Neutrophil (primary cell): Measurements from ENCODE around the gene ENAM.
A peak's percentile ranks its signal among the peaks of the same experiment; 100 is the strongest.
"Not testable (repeated sequence)": the region's sequence is repeated elsewhere in the genome, so short reads cannot be mapped to it uniquely, and the experiment has no call there.

Experiments used
- H3K27ac ChIP-seq: fragments of 200-600 bp; sonication (generic); 2 replicates; pipeline ENCODE4 v1.5.1; 2016; ENCODE audit warnings: mild to moderate bottlenecking, moderate library complexity
- H3K27me3 ChIP-seq: fragments of 200-600 bp; sonication (generic); 2 replicates; pipeline ENCODE4 v1.6.0; 2016; ENCODE audit warnings: mild to moderate bottlenecking
- H3K36me3 ChIP-seq: fragments of 200-600 bp; sonication (generic); 2 replicates; pipeline ENCODE4 v1.5.1; 2017
- H3K4me1 ChIP-seq, 2 experiments: fragments of 200-600 bp in 1 of 2; sonication (generic) in 1 of 2; 1 replicate in 1 of 2; 2 replicates in 1 of 2; pipeline versions ENCODE4 v1.5.1 to v1.6.1; 2013 to 2016; ENCODE audit warnings: low read depth in 1 of 2, low read length in 1 of 2, mild to moderate bottlenecking in 1 of 2, moderate library complexity in 1 of 2; ENCODE audit not compliant: control insufficient read depth in 1 of 2, insufficient read depth in 1 of 2
- H3K4me3 ChIP-seq, 2 experiments: fragments of 200-600 bp in 1 of 2; sonication (generic) in 1 of 2; 1 replicate in 1 of 2; 2 replicates in 1 of 2; pipeline ENCODE4 v1.5.1; 2013 to 2016; ENCODE audit warnings: low read depth in 1 of 2, low read length in 1 of 2, mild to moderate bottlenecking in 1 of 2, moderate library complexity in 1 of 2
- H3K9me3 ChIP-seq: fragments of 200-600 bp; sonication (generic); 2 replicates; pipeline ENCODE4 v1.5.1; 2016
- TF ChIP-seq, protein P1 (sequence below): fragments of 200-600 bp; sonication (generic); IDR thresholded peaks from 2 replicates; pipeline ENCODE4 v1.5.1; 2016; ENCODE audit warnings: antibody characterized with exemption

The ENAM gene

GRCh38 chr4:70681704-70682103, 53.2 kb downstream of the ENAM start:
- Histone ChIP-seq H3K4me1 (no peaks in the 10 kb centered on the region), H3K36me3 (no peaks in the 10 kb centered on the region), H3K27ac (no peak overlapping the region), H3K27me3 (no peaks in the 10 kb centered on the region), H3K4me3 (no peak overlapping the region), H3K9me3 (no peaks in the 10 kb centered on the region)
- TF ChIP-seq, protein P1, sequence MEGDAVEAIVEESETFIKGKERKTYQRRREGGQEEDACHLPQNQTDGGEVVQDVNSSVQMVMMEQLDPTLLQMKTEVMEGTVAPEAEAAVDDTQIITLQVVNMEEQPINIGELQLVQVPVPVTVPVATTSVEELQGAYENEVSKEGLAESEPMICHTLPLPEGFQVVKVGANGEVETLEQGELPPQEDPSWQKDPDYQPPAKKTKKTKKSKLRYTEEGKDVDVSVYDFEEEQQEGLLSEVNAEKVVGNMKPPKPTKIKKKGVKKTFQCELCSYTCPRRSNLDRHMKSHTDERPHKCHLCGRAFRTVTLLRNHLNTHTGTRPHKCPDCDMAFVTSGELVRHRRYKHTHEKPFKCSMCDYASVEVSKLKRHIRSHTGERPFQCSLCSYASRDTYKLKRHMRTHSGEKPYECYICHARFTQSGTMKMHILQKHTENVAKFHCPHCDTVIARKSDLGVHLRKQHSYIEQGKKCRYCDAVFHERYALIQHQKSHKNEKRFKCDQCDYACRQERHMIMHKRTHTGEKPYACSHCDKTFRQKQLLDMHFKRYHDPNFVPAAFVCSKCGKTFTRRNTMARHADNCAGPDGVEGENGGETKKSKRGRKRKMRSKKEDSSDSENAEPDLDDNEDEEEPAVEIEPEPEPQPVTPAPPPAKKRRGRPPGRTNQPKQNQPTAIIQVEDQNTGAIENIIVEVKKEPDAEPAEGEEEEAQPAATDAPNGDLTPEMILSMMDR: no peak

- not testable (repeated sequence) for H3K4me1 ChIP-seq, H3K4me3 ChIP-seq, H3K9me3 ChIP-seq, H3K27me3 ChIP-seq, H3K27ac ChIP-seq, H3K36me3 ChIP-seq
Observed at GRCh38 chr4:70682142-70682541, 53.6 kb downstream of the ENAM start.

- Histone ChIP-seq H3K27ac (peak overlapping the region; percentile 71), H3K36me3 (no peaks in the 10 kb centered on the region), H3K4me3 (peak overlapping the region; percentile 79 to 95), H3K27me3 (no peaks in the 10 kb centered on the region), H3K4me1 (peaks cover 9 to 12% of the 10 kb centered on the region in 2 experiments), H3K9me3 (no peaks in the 10 kb centered on the region)
- TF ChIP-seq, protein P1: no peak
Observed at GRCh38 chr4:70687392-70687791, 58.8 kb downstream of the ENAM start.

DNA sequence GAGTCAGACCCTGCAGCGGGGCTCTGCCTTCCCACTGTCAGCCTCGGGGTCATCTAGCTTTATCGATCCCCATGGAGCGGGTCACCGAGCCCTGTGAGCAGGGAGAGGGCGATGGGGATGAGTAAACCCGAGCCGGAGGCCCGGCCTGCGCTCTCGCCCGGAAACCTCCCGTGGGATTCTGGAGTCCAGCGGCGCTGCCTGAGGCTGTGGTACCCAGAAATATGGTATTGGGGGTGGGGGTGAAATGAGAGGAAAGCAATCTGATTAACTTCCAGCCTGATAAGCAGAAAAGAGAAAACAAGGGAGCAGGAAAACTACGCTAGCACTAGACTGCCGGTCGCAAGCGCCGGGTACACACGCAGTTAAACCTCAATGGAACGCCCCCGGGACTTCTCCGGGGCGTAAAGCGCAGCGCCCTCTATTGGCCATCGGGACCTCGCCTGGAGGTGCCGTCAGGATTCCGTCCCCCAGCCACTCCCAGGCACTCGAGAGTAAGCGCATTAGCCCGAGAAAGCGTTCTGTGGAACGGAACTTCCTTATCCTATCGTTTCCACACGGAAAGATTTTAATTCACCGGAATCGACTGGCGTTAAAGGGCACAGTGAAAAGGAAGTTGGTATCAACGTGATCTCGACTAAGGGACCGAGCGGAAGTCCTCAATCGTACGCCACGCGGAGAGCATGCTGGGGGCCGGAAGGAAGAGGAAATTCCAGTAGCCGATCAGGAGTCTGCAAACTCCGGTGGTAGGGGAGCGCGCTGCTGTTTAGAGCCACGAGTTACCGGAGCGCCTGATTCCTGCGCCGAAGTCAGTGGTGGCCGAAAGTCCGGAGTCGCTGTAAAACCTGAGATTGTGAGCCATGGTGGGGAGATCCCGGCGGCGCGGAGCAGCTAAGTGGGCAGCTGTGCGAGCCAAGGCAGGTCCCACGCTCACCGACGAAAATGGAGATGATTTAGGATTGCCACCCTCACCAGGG, 59.6 kb downstream of the ENAM start, which contains the start of gene UTP3:
UTP3 (plus strand) TSS at position 712 of the 974 bp plus-strand sequence; CDS start at position 858, 146 bp downstream.
- no peaks in the 10 kb centered on the region for H3K27me3 ChIP-seq
- peak within 1 kb of the TSS; percentile 79 to 95 for H3K4me3 ChIP-seq
- TF ChIP-seq, protein P1: peak; percentile 58
- no peaks in the 10 kb centered on the region for H3K36me3 ChIP-seq
- H3K9me3 ChIP-seq: no peaks in the 10 kb centered on the region
- H3K27ac ChIP-seq: peak within 1 kb of the TSS; percentile 71
- peaks cover 9 to 12% of the 10 kb centered on the region in 2 experiments for H3K4me1 ChIP-seq

DNA sequence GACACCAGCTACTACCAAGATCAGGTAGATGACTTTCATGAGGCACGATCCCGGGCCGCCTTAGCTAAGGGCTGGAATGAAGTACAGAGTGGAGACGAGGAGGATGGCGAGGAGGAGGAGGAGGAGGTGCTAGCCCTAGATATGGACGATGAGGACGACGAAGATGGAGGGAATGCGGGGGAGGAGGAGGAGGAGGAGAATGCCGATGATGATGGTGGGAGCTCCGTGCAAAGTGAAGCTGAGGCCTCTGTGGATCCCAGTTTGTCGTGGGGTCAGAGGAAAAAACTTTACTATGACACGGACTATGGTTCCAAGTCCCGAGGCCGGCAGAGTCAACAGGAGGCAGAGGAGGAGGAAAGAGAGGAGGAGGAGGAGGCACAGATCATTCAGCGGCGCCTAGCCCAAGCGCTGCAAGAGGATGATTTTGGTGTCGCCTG, 60.3 kb downstream of the ENAM start:
- TF ChIP-seq, protein P1: no peak
- H3K27ac ChIP-seq: peak overlapping the region; percentile 71
- H3K36me3 ChIP-seq: no peaks in the 10 kb centered on the region
- peaks cover 9 to 12% of the 10 kb centered on the region in 2 experiments for H3K4me1 ChIP-seq
- H3K27me3 ChIP-seq: no peaks in the 10 kb centered on the region
- H3K4me3 ChIP-seq: peak overlapping the region; percentile 79 to 95
- H3K9me3 ChIP-seq: no peaks in the 10 kb centered on the region

GRCh38 chr4:70691661-70692060, 63.1 kb downstream of the ENAM start:
- Histone ChIP-seq H3K27me3 (no peaks in the 10 kb centered on the region), H3K4me1 (peaks cover 9 to 12% of the 10 kb centered on the region in 2 experiments), H3K4me3 (no peak overlapping the region), H3K36me3 (no peaks in the 10 kb centered on the region), H3K27ac (no peak overlapping the region), H3K9me3 (no peaks in the 10 kb centered on the region)
- TF ChIP-seq, protein P1: no peak

DNA sequence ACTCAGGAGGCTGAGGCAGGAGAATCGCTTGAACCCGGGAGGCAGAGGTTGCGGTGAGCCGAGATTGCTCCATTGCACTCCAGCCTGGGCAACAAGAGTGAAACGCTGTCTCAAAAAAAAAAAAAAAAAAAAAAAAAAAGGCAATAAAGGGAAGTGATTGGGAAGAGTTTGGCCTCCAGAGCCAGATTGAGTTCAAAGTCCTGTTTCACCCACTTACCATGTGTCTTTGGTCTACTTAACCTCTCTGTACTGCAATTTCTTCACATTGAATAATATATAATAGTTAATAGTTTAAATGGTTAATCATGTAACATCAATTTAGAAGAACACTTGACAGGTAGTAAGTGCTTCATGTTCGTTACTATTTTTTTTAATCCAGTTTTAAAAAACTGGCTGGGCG, 66.1 kb downstream of the ENAM start:
- H3K9me3 ChIP-seq, H3K36me3 ChIP-seq, H3K27me3 ChIP-seq, H3K4me1 ChIP-seq, H3K4me3 ChIP-seq, H3K27ac ChIP-seq: not testable (repeated sequence)
